ENCODE results near the gene APLP2.
"Not testable (repeated sequence)": the region's sequence is repeated elsewhere in the genome, so short reads cannot be mapped to it uniquely, and the experiment has no call there.

DNA sequence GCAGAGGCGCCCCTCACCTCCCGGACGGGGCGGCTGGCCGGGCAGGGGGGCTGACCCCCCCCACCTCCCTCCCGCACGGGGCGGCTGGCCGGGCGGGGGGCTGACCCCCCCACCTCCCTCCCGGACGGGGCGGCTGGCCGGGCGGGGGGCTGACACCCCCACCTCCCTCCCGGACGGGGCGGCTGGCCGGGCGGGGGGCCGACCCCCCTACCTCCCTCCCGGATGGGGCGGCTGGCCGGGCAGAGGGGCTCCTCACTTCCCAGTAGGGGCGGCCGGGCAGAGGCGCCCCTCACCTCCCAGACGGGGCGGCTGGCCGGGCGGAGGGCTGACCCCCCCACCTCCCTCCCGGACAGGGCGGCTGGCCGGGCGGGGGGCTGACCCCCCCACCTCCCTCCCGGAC, 21.5 kb downstream of the APLP2 start:
- TF ChIP-seq, protein P1, sequence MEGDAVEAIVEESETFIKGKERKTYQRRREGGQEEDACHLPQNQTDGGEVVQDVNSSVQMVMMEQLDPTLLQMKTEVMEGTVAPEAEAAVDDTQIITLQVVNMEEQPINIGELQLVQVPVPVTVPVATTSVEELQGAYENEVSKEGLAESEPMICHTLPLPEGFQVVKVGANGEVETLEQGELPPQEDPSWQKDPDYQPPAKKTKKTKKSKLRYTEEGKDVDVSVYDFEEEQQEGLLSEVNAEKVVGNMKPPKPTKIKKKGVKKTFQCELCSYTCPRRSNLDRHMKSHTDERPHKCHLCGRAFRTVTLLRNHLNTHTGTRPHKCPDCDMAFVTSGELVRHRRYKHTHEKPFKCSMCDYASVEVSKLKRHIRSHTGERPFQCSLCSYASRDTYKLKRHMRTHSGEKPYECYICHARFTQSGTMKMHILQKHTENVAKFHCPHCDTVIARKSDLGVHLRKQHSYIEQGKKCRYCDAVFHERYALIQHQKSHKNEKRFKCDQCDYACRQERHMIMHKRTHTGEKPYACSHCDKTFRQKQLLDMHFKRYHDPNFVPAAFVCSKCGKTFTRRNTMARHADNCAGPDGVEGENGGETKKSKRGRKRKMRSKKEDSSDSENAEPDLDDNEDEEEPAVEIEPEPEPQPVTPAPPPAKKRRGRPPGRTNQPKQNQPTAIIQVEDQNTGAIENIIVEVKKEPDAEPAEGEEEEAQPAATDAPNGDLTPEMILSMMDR (IDR thresholded peaks at IDR 0.05 in 8 of 11, conservative IDR thresholded peaks at IDR 0.05 in 3 of 11): not testable (repeated sequence)
- TF ChIP-seq POLR2A (IDR thresholded peaks at IDR 0.05): not testable (repeated sequence)
